ENCODE measurements around the gene NUTM2A. TPM values are rescaled to one million over a fixed set of nuclear protein-coding genes. Genes with fewer than 3 reads are reported as not detected.
"Not testable (repeated sequence)": the region's sequence is repeated elsewhere in the genome, so short reads cannot be mapped to it uniquely, and the experiment has no call there.

The NUTM2A gene, protein sequence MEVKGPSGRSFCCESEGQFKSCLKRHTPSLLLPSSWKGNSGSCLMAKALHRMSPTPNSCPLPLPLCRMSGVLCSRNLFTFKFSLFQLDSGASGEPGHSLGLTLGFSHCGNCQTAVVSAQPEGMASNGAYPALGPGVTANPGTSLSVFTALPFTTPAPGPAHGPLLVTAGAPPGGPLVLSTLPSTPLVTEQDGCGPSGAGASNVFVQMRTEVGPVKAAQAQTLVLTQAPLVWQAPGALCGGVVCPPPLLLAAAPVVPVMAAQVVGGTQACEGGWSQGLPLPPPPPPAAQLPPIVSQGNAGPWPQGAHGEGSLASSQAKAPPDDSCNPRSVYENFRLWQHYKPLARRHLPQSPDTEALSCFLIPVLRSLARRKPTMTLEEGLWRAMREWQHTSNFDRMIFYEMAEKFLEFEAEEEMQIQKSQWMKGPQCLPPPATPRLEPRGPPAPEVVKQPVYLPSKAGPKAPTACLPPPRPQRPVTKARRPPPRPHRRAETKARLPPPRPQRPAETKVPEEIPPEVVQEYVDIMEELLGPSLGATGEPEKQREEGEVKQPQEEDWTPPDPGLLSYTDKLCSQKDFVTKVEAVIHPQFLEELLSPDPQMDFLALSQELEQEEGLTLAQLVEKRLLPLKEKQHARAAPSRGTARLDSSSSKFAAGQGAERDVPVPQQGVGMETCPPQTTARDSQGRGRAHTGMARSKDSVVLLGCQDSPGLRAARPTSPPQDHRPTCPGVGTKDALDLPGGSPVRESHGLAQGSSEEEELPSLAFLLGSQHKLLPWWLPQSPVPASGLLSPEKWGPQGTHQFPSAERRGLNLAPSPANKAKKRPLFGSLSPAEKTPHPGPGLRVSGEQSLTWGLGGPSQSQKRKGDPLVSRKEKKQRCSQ
- 1.1 and 1.5 TPM in 2 replicates for total RNA-seq
- polyA plus RNA-seq: 0.07 and 0.16 TPM in 2 replicates

DNA sequence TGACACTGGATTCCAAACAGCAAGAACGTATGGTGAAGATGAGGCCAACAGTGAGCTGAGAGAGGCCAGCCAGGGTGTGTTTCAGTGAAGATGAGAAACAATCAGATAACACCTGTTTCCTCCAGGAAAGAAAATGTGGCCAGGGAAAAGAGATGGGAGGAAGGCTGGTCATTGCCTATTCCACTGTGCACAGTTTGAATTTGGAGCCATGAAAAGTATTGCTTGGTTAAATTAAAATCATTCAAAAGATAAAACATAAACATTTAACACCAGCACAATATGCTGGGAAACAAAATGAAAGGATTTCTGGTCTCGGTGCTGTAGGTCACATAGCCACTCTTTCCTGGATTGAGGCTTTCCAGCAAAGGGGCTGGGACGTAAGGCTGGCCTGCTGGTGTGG, at the start of gene NUTM2A:
NUTM2A (plus strand) TSS at position 301 of the 400 bp plus-strand sequence. CDS start 383 bp downstream, outside the sequence.
- H3K27me3 ChIP-seq; H3K36me3 ChIP-seq (replicated peaks; ENCODE audit: insufficient read depth, low read depth); H3K9me3 ChIP-seq (ENCODE audit: low read depth); H3K79me2 ChIP-seq; H2AFZ ChIP-seq; H3K4me2 ChIP-seq; H3K4me3 ChIP-seq; H3K27ac ChIP-seq; DNase-seq (ENCODE audit: low spot score); H3K4me1 ChIP-seq (ENCODE audit: insufficient read depth); H4K20me1 ChIP-seq (ENCODE audit: insufficient read depth, poor library complexity, severe bottlenecking); H3K9me2 ChIP-seq (replicated peaks; ENCODE audit: insufficient read depth): not testable (repeated sequence)
- WGBS (ENCODE audit: low lambda C conversion rate, missing lambda C conversion rate): no CpG with 5 or more reads among the region's 3 CpGs

DNA sequence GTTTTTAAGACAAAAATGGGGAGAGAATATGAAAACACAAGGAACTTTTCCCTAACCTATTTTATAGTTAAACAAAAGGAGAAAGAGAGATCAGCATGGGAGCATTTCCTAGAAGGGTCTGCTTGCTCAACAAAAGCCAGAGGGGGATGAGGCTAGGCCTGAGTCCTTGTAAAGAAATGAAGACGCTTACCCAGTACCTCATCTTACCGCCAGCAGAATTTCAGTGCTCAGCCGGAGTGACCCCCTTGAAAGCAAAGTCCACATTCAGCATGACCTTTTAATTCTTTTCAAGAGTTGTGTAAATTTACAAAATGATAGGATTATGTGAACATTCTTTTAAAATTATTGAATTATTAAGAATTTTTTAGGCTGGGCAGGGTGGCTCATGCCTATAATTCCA, 47.7 kb upstream of the NUTM2A start:
- not testable (repeated sequence) for H3K9me3 ChIP-seq (ENCODE audit: low read depth)
- 67% methylated on average over 3 of the region's 3 CpGs for WGBS (ENCODE audit: low lambda C conversion rate, missing lambda C conversion rate)

DNA sequence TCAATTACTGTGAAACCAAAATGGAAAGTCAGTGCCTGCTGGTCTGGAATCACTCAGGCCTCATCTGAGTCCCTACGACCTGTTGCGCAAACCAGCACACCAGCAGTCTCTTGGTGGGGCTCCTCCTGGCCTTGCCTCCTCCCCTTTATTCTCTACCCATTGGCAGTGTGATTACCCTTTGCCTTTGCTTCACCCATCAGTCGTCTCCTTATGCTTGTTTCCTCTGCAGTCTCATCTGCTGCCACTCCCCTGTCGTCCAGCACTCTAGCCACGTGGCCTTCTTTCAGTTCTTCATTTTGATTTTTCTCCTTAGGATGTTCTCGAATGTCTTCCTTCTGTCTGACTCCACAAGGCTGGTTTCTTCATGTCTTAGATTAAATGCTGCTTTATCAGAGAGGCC, 40.8 kb upstream of the NUTM2A start:
- not testable (repeated sequence) for H4K20me1 ChIP-seq (ENCODE audit: insufficient read depth, poor library complexity, severe bottlenecking); H3K36me3 ChIP-seq (replicated peaks; ENCODE audit: insufficient read depth, low read depth); H3K4me3 ChIP-seq; H3K4me1 ChIP-seq (ENCODE audit: insufficient read depth); DNase-seq (ENCODE audit: low spot score); H3K27ac ChIP-seq; H2AFZ ChIP-seq; H3K79me2 ChIP-seq; H3K9me3 ChIP-seq (ENCODE audit: low read depth); H3K9me2 ChIP-seq (replicated peaks; ENCODE audit: insufficient read depth); H3K27me3 ChIP-seq; H3K4me2 ChIP-seq
- WGBS (ENCODE audit: low lambda C conversion rate, missing lambda C conversion rate): 93% methylated on average over 6 of the region's 6 CpGs

More for the DNA sequence above, 47.7 kb upstream of the NUTM2A start:
- H2AFZ ChIP-seq; H3K36me3 ChIP-seq (replicated peaks; ENCODE audit: insufficient read depth, low read depth); H3K4me2 ChIP-seq; H3K4me1 ChIP-seq (ENCODE audit: insufficient read depth); H3K79me2 ChIP-seq; H3K27ac ChIP-seq; H3K9me2 ChIP-seq (replicated peaks; ENCODE audit: insufficient read depth); H3K27me3 ChIP-seq; H3K4me3 ChIP-seq; H4K20me1 ChIP-seq (ENCODE audit: insufficient read depth, poor library complexity, severe bottlenecking); DNase-seq (ENCODE audit: low spot score): not testable (repeated sequence)

DNA sequence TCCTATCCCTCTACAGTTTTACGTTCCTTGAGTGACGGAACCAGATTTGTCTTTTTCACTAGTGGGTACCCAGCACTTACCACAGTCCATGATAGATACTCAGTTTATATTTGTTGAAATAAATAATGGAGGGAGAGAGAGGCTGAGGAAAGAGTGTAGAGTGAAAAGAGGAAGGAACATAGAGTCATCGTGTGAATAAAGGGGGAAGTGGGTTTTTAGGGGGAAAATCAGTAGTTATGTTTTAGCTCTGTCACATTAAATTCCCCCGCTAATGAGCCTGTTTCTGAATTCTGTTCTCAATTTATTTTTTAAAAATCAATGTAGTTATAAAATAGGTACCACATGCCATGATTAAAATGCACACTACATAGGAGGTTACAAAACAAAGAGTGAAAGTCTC, 39.2 kb upstream of the NUTM2A start:
- not testable (repeated sequence) for H4K20me1 ChIP-seq (ENCODE audit: insufficient read depth, poor library complexity, severe bottlenecking); H3K36me3 ChIP-seq (replicated peaks; ENCODE audit: insufficient read depth, low read depth); H3K79me2 ChIP-seq; H3K4me2 ChIP-seq; H3K4me3 ChIP-seq; H3K4me1 ChIP-seq (ENCODE audit: insufficient read depth); H3K27me3 ChIP-seq; H3K27ac ChIP-seq; H3K9me3 ChIP-seq (ENCODE audit: low read depth); DNase-seq (ENCODE audit: low spot score); H2AFZ ChIP-seq; H3K9me2 ChIP-seq (replicated peaks; ENCODE audit: insufficient read depth)
- WGBS (ENCODE audit: low lambda C conversion rate, missing lambda C conversion rate): 100% methylated on average over 4 of the region's 4 CpGs

DNA sequence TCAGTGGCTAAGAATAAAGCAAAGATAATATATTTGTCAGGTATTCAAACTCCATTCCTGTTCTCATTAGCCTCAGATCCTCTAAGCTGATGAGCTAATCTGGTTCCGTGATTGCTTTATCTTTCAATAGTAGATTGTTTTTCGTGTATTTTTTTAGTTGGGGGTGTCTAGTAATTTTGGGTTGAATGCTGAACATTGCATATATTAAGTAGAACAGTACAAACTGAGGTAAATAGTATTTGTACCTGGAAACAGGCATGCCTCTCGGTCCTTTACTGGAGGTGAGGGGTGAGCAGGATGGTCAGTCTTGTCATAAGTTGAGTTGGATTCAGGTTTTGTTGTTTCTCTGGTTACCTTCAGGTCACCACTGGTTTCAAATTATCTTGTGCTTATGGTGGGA, 37.7 kb upstream of the NUTM2A start:
- 96% methylated on average over 3 of the region's 3 CpGs for WGBS (ENCODE audit: low lambda C conversion rate, missing lambda C conversion rate)

DNA sequence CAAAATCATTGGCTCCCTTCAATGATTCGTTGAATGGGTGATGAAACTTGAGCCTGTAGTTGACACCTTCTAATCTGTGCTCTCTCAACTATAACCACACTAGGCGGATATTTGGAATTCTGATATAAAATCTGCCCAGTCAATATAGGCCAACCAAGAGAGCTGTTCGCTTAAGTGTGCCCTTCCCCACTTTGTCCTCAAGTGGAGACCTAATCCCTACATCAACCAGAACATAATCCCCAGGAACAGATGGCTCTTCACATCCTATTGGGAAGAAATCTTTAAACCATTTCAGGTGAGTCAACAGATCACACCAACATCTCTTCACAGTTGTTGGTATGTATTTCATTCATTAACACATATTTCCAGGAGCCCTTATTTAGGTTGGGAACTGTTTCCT, 33.4 kb upstream of the NUTM2A start:
- H3K9me2 ChIP-seq (replicated peaks; ENCODE audit: insufficient read depth); H3K4me2 ChIP-seq; DNase-seq (ENCODE audit: low spot score); H4K20me1 ChIP-seq (ENCODE audit: insufficient read depth, poor library complexity, severe bottlenecking); H3K4me1 ChIP-seq (ENCODE audit: insufficient read depth); H2AFZ ChIP-seq; H3K27ac ChIP-seq; H3K79me2 ChIP-seq; H3K4me3 ChIP-seq; H3K36me3 ChIP-seq (replicated peaks; ENCODE audit: insufficient read depth, low read depth); H3K9me3 ChIP-seq (ENCODE audit: low read depth); H3K27me3 ChIP-seq: not testable (repeated sequence)
- 90% methylated on average over 3 of the region's 3 CpGs for WGBS (ENCODE audit: low lambda C conversion rate, missing lambda C conversion rate)

More for the DNA sequence above, 37.7 kb upstream of the NUTM2A start:
- not testable (repeated sequence) for H2AFZ ChIP-seq; H3K9me3 ChIP-seq (ENCODE audit: low read depth); H3K4me3 ChIP-seq; H3K36me3 ChIP-seq (replicated peaks; ENCODE audit: insufficient read depth, low read depth); H4K20me1 ChIP-seq (ENCODE audit: insufficient read depth, poor library complexity, severe bottlenecking); H3K79me2 ChIP-seq; H3K4me2 ChIP-seq; H3K4me1 ChIP-seq (ENCODE audit: insufficient read depth); H3K9me2 ChIP-seq (replicated peaks; ENCODE audit: insufficient read depth); DNase-seq (ENCODE audit: low spot score); H3K27ac ChIP-seq; H3K27me3 ChIP-seq

DNA sequence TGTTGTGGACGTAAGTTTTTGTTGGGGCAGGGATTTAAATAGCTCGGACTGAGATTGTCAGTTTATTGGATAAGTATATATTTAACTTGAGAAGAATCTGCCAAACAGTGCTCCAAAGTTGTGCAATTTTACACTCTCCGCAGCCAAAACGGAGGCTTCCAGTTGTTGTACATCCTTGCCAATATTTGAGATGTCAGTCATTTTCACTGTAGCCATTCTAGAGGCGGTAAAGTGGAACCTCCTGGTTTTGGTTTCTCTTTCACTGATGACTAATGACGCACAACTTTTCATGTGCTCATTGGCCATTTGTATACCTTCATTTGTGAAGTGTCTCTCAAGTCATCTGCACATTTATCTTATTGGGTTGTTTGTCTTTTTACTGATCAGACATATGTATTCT, 24.3 kb upstream of the NUTM2A start:
- not testable (repeated sequence) for H2AFZ ChIP-seq; DNase-seq (ENCODE audit: low spot score); H3K9me2 ChIP-seq (replicated peaks; ENCODE audit: insufficient read depth); H3K79me2 ChIP-seq; H3K36me3 ChIP-seq (replicated peaks; ENCODE audit: insufficient read depth, low read depth); H3K27ac ChIP-seq; H3K4me3 ChIP-seq; H3K4me2 ChIP-seq; H3K4me1 ChIP-seq (ENCODE audit: insufficient read depth); H4K20me1 ChIP-seq (ENCODE audit: insufficient read depth, poor library complexity, severe bottlenecking); H3K27me3 ChIP-seq; H3K9me3 ChIP-seq (ENCODE audit: low read depth)
- WGBS (ENCODE audit: low lambda C conversion rate, missing lambda C conversion rate): 79% methylated on average over 6 of the region's 6 CpGs

DNA sequence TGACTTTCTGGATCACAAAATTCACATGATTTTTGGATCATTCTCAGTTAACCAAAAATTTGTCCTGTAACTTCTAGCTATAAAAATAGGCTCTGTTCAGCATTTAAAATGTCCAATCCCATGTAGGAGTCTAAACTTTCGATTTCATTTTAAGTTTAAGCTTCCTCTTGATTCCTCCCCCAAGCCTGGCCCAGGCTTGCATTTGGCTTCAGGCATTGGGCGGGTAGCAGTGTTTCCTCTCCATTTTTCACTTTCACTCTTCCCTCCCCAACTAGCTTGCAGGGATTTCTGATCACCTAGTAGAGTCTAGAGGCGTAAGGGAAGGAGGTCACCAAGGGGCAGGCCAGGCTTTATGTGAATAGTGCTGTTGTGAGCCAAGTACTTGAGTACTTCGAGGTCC, 20.4 kb upstream of the NUTM2A start:
- DNase-seq (ENCODE audit: low spot score); H3K79me2 ChIP-seq; H2AFZ ChIP-seq; H3K36me3 ChIP-seq (replicated peaks; ENCODE audit: insufficient read depth, low read depth); H3K4me3 ChIP-seq; H3K9me2 ChIP-seq (replicated peaks; ENCODE audit: insufficient read depth); H4K20me1 ChIP-seq (ENCODE audit: insufficient read depth, poor library complexity, severe bottlenecking); H3K4me1 ChIP-seq (ENCODE audit: insufficient read depth); H3K27me3 ChIP-seq; H3K9me3 ChIP-seq (ENCODE audit: low read depth); H3K27ac ChIP-seq: not testable (repeated sequence)
- peak overlapping the region; percentile 95 for H3K4me2 ChIP-seq
- WGBS (ENCODE audit: low lambda C conversion rate, missing lambda C conversion rate): 88% methylated on average over 2 of the region's 4 CpGs

Measured in hepatocyte (in vitro differentiated cells).